ENCODE results near the gene CIAO3.

- no peak for TF ChIP-seq ZNF768 (tag by site-specific recombination; IDR thresholded peaks at IDR 0.05)
- no peak for TF ChIP-seq REST (tag by site-specific recombination; IDR thresholded peaks at IDR 0.05)
- no peak for TF ChIP-seq PRDM4 (tag by site-specific recombination; IDR thresholded peaks at IDR 0.05)
- TF ChIP-seq TCF7L2 (IDR thresholded peaks at IDR 0.05; ENCODE audit: borderline replicate concordance, low read depth, low read length): no peak
- TF ChIP-seq ZNF274 (IDR thresholded peaks at IDR 0.05; ENCODE audit: low read length): no peak
- TF ChIP-seq ZNF274 (tag by site-specific recombination; IDR thresholded peaks at IDR 0.05; ENCODE audit: borderline replicate concordance): no peak
- TF ChIP-seq ZNF513 (tag by site-specific recombination; IDR thresholded peaks at IDR 0.05): no peak
- TF ChIP-seq YY1 (tag by site-specific recombination; IDR thresholded peaks at IDR 0.05): no peak
- no peak for TF ChIP-seq ZNF843 (tag by site-specific recombination; IDR thresholded peaks at IDR 0.05)
- no peak for TF ChIP-seq CTCF (tag by site-specific recombination; IDR thresholded peaks at IDR 0.05)
- no peak for TF ChIP-seq KLF17 (tag by site-specific recombination; IDR thresholded peaks at IDR 0.05)
- TF ChIP-seq ZNF501 (tag by site-specific recombination; IDR thresholded peaks at IDR 0.05): no peak
- TF ChIP-seq ZBTB8A (tag by site-specific recombination; IDR thresholded peaks at IDR 0.05): no peak
- no peak for TF ChIP-seq SP2 (tag by site-specific recombination; IDR thresholded peaks at IDR 0.05)
- TF ChIP-seq ZBTB21 (tag by site-specific recombination; IDR thresholded peaks at IDR 0.05): no peak
Observed at GRCh38 chr16:777826-778225, 37.0 kb upstream of the CIAO3 start.
